ENCODE measurements around the gene BGN.

BGN gene

DNA sequence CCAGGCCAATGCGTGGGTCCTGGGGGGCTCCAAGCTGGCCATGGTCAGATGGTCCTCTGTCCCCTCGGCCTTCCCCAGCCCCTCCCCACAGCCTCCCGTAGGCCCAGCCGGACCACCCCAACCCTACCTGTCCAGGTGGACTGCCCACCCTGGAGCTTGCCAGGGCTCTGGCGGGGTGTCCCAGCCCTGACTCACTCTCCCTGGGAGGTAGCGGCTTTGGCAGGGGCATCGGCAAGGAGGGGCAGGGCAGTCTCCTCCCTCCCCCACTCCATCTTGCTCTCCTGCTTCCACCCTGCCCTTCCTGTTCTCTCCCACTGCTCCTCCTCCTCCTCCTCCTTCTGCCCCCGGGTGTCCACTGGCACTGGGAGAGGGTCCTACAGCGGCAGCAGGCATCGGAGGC lies 7.4 kb downstream of the BGN start:
- in situ Hi-C loops (cut with MboI; ENCODE audit: low sequenced_read_pairs), result no loop called here

DNA sequence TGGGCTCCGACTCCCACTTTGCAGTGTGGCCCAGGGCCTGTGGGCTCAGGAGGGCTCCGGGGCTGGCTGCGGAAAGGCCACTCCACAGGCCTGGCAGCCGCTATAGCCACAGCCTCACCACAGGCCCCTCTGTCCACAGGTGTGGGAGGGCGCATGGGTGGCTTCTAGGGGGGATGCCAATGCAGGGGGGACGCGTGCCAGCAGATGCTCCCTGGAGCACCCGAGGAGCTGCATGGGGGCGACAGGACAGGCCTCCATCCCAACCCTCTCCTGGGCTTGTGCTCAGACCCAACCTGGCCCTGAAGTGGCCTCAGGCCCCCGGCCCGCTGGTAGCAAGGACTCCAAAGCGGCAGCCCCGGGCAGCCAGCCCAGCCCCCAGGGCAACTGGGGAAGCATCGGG lies 8.0 kb downstream of the BGN start:
- in situ Hi-C loops (cut with MboI; ENCODE audit: low sequenced_read_pairs), result no loop called here

DNA sequence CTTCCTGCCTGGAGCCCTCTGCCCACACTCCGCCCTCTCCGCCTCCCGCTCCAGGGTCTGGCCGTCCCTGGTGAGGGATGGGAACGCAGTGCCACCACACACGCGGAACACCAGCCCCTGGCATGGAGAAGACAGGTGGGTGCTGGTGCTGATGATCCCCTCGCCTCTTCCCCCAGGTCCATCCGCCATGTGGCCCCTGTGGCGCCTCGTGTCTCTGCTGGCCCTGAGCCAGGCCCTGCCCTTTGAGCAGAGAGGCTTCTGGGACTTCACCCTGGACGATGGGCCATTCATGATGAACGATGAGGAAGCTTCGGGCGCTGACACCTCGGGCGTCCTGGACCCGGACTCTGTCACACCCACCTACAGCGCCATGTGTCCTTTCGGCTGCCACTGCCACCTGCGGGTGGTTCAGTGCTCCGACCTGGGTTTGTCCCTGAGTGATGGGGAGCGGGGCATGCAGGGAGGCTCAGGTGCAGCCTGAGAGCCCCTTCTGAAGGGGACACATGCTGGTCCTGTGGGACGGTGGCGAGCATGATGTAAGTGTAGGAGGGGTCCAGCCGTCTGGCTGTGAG lies 9.8 kb downstream of the BGN start:
- in situ Hi-C loops (cut with MboI; ENCODE audit: low sequenced_read_pairs), result no loop called here

DNA sequence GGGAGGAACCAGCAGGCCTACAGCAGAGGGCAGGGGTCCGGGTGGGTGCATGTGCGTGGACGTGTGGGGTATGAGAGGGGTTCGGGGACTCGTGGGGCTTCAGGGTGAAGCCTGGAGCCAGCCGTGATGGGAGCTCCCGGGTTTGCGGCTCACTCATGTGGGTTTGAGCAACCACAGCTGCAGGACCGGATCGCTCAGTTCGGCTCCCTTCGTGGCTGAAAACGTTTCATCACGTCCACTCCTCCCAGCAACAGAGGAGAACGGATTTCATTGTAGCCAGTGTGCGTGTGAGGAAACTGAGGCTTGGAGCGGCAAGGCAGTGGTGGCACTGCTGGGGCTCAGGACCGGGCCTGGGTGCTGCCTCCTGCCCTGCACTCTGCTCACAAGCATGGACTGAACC lies 10.6 kb downstream of the BGN start:
- in situ Hi-C loops (cut with MboI; ENCODE audit: low sequenced_read_pairs), result no loop called here

DNA sequence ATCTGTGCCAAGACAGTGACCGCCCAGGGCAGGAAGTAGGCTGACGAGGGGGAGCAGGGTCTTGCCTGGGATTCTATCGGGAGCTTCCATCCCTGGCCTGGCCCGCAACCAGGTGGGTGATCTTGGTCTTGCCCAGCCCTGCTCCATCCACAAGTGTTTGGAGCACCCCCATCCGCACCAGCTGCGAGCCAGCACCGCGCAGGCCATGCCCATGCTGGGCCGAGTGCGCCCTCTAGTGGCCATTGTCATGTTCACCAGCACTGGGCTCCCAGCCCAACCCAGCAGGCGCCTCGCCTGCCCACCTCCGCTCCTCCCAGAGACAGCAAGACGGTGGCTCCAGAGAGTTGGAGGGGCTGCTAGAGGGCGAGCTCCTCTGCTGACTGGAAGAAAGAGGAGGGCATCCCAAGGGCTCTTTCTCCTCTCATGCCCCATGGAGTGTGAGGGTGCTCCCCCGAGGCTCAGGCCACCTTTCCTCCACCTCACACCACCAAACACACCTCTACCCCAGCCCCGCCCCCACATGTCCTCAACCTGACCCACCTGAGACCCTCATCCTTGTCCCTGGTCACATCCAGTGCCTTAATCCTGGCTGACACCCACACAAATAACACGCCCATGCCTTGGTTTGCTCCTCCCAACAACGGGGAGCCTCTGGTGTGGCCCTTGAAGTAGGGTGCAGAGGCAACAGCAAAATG lies 12.9 kb downstream of the BGN start:
- in situ Hi-C loops (cut with MboI; ENCODE audit: low sequenced_read_pairs), result no loop called here

DNA sequence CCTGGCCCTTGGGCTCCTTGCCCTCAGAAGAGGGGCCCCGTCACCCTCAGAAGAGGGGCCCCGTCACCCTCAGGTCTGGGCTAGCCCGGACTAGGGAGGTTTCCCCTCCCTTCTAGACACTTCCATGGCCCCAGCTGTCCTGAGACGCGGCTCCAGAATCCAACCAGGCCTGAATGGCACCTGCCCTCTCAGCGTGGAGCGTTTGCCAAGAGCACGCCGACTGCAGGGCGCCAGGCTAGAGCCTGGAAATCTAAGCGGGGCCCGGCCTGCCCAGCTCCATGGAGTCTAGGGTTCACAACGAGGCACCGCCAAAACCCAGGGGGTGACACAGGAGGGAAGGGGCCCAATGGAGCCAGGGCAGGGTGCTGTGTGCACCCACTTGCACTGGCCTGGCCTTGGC lies 14.8 kb downstream of the BGN start:
- in situ Hi-C loops (cut with MboI; ENCODE audit: low sequenced_read_pairs), result no loop called here

DNA sequence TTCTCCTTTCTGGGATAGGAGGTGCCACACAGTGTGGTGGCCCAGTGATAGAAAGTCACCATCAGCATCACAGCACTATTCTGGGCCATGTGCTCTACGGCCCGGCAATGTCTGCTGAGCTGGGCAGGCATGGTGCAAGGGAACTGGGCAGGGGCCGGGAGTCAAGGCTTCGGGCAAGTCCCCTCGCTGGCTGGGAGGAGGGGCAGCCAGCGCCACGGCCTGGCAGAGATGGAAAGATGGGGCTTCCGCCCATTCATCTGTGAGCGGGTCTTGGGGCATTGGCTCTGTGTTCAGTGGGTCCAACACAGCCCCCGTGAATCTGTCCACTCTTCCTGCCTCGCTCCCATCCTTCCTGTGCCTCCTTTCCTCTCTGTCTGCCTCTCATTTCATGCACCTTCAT lies 15.6 kb downstream of the BGN start:
- in situ Hi-C loops (cut with MboI; ENCODE audit: low sequenced_read_pairs), result no loop called here

DNA sequence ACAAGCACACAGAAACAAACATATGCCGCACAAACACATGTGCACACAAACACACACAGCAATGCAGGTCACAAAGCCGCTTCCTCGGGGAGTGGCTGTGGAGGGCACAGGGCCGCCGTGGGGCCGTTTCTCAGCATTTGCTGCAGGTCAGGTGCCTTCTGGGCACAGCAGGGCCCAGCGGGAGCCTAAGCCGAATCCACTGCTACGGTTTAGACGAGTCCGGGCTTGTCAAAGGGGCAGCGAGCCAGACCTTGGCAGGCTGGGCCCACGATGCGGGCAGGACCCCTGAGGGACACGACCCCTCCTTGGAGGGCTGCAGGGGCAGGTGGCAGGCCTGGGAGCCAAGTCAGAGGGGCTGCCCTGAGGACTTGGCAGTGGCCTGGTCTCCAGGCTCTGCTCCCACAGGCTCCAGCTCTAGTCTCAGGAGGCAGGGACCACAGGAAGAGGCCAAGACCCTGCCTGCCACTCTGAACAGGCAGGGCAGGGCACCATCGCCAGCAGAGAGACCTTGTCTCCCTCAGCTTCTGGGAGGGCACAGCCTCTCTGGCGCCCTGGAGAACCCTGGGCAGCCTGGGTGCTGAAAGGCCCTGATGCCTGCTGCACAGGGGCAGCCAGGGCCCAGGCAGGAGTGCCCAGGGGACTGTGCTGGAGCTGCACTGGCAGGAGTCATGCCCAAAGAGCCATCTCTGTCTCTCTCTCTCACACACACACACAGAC lies 17.2 kb downstream of the BGN start:
- in situ Hi-C loops (cut with MboI; ENCODE audit: low sequenced_read_pairs), result no loop called here

DNA sequence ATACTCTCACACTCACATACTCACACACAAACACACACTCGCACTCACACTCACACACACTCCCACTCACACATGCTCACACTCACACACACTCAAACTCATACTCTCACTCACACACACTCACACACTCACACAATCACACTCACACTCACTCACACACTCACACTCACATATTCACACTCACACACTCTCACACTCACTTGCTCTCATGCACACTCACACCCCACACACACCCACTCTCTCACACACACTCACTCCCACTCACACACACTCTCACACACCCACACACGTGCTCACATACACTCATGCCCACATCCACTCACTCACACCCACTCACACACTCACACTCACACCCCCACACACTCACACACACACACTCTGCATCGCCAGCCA lies 17.7 kb downstream of the BGN start:
- in situ Hi-C loops (cut with MboI; ENCODE audit: low sequenced_read_pairs), result no loop called here

DNA sequence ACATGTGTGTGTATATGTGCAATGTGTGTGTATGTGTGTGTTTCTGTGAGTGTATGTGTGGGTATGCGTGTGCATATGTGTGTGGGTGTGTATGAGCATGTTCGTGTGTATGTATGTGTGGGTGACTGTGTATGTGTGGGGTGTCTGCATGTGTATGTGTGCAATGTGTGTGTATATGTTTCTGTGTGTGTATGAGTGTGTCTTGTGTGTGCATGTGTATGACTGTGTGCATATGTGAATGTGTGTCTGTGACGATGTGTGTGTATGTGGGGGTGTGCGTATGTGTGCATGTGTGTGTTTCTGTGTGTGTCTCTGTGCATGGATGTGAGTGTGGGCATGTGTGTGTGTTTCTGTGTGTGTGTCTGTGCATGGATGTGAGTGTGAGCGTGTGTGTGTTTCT lies 18.5 kb downstream of the BGN start:
- in situ Hi-C loops (cut with MboI; ENCODE audit: low sequenced_read_pairs), result no loop called here

DNA sequence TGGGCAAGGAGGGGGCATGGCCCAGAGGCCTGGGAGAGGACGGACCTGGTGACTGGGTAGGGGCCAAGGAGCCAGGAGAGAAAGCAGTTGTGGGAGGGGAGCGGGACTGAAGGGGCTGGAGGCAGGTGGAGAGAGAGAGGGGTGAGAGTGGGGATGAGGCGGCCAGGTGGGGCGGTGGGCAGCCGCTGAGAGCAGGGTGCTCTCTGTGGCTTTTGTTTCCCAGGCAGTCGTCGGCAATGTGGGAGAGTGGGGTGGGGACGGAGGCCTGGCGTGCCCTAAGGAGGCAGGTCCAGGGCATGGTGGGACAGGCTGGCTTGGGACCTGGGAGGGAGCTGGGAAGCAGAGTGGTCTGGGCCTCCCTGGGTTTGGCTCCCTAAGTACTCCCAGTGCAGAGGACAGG lies 19.5 kb downstream of the BGN start:
- in situ Hi-C loops (cut with MboI; ENCODE audit: low sequenced_read_pairs), result no loop called here

DNA sequence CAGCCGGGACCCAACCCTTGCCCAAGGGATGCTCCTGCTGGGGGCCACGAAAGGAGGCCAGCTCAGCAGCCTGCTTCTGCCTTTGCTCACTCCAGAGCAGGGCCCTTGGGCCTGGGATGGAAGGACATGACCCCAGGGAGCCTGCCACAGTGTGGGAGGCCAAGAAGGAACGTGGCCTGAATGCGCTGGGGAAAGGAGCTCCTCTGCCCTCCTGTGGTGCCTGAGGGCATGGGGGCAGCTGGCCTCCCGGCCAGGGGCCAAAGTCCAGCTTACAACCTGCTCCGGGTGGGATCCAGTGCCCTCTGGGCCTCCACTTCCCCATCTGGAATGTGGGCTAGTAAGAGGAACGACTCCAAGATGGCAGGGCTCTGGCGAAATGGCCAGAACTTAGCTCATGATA lies 20.7 kb downstream of the BGN start:
- in situ Hi-C loops (cut with MboI; ENCODE audit: low sequenced_read_pairs), result no loop called here

DNA sequence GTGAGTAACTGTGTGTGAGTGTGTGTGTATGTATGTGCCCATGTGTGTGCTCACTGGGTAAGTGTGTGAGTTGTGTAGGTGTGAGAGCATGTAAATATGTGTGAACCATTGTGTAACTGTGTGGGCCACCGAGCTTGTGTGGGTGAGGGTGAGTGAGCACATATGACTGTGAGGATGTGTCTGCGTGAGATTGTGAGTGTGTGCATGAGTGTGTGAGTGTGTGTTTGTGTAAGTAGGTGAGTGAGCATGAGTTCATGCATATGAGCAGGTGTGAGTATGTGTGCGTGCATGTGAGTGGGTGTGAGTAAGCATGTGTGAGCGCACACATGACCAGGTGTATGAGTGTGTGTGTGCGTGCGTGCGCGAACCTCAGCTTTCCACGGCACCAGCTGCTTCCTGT lies 21.3 kb downstream of the BGN start:
- in situ Hi-C loops (cut with MboI; ENCODE audit: low sequenced_read_pairs), result no loop called here

DNA sequence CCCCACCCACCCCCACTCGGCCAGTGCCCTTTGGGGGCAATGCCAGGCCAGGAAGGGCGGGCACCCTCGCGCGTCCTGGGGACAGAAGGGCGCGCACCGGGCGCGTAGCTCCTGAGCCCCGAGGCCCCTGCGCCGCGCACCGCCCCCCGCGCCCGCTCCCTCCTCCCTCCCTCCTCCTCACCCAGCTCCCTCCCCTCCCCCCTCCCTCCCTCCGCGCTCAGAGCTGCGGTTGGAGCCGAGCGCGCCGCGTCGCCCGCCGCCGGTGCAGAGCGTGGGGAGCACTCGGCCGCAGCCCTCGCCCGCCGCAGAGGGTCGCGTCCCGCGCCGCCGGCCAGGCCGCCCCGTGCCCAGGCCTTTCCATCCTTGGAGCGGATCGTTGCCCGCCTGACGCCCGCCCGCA lies 22.6 kb downstream of the BGN start, which contains the start of gene ATP2B3:
ATP2B3 (plus strand) TSS at position 220 of the 400 bp plus-strand sequence. CDS start 18,606 bp downstream, outside the sequence.
- in situ Hi-C loops (cut with MboI; ENCODE audit: low sequenced_read_pairs), result no loop called here

DNA sequence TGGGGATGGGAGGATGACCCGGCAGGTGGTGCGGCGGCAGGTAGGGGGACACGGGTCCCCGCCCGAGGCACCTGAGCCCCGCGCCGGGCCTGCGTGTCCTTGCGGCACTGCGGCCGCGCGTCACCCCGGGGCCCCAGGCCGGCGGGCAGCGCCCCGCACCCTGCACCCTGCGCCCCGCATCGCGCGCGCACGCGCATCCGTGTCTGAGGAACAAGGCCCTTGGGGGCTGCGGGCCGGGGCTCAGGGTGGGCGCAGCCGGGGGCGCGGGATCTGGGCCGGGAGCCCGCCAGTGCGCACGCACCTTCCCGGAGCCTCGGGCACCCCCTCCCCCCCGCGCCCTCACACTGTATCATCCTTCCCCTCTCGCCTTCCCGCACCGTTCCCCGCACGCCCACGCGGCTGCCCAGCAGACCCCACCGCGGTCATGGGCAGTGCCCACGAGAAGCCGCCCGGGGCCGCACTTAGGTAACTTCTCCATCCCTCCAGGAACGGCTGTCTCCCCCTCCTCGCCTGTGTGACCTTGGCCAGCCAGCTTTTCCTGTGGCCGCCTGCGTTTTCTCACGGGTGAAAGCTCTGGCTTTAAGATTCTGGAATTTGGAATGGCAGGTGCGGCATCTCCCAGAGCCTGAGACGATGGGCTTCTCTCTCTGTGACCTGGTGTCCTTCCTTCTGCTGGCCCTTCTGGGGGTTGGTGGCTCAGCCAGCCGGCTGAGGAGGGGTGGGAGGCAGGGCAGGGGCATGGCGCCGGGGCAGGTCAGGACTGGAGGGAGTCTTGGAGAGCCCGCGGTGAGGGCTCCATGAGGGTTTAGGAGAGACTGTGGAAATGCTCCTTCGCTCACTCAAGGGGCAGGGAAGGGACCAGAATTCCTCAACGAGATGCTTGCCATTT lies 23.4 kb downstream of the BGN start:
- in situ Hi-C loops (cut with MboI; ENCODE audit: low sequenced_read_pairs), result no loop called here

DNA sequence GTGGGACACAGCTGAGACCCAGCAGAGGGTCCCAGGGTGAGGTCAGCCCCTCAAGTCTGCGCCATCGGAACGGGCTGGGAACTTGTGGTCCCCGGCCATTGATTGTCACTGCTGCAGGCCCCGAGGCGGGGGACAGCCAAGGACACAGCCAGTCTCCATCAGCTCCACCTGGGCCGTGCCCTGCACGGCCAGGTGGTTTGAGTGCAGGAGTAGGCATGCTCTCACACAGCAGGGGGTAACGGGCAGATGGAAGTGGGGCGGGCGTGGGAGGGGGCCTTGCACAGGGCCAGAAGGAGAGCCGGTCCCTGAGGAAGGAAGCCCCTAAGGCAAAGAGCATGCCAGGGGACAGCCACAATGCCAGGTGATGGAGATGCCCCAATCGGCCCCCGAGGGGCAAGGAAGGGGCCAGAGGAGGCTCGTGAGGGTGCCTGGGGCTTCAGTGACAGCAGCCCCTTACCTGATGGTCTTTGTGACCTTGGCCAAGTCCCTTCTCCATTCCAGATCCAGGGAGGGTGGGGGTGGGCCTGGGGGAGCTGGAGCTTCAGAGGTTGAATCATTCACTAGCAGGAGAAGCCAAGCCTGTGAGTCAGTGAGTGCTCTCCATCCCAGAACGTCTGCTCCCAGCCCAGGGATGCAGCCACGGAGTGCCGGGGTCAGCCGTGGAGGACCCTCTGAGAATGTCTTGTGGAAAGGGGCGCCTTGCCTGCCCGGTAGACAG lies 24.9 kb downstream of the BGN start:
- in situ Hi-C loops (cut with MboI; ENCODE audit: low sequenced_read_pairs), result no loop called here

DNA sequence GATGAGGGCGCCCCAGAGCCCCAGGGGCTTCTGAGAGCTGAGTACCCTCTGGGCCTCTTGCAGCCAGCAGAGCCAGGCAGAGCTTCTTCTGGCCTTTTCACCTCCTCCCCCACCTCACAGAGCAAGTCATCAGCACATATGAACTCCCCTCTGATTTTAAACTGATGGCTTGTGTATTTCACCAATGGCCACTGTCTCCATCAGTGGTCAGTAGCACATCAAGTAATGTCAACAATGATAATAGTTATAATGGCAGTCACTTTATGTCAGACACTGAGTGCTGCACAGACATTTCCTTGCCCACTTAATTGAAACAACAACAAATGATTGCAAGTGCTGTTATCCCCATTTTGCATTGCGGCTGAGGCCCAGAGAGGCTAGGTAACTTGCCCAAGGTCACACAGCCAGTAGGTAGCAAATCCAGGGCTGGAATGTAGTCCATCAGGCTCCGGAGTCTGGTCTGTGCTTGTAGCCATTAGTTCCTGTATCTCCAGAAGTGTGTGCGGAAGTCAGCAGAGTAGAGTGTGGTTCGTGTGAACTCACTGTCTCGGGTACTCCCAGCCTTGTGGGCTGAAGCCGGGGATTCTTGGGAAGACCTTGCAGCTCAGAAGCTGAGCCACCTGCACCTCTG lies 25.6 kb downstream of the BGN start:
- in situ Hi-C loops (cut with MboI; ENCODE audit: low sequenced_read_pairs), result no loop called here

DNA sequence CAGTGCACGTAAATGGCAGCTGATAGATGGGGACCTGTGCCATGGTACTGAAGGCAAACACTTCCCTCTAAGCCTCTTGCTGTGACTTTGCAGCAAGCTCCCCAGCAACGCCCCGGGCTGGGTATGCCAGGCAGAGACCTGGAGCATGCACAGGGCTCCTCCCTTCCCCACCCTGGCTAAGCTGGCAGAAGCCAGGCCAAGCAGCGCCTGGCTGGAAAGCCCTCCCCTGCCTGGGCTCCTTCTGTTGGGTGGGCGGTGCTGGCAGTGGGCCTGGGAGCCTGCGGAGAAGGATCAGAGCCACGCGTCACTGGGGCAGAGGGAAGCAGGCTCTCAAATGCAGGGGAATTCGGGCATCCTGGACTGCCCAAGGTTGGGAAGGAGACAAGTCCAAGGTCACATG lies 26.3 kb downstream of the BGN start:
- in situ Hi-C loops (cut with MboI; ENCODE audit: low sequenced_read_pairs), result no loop called here

DNA sequence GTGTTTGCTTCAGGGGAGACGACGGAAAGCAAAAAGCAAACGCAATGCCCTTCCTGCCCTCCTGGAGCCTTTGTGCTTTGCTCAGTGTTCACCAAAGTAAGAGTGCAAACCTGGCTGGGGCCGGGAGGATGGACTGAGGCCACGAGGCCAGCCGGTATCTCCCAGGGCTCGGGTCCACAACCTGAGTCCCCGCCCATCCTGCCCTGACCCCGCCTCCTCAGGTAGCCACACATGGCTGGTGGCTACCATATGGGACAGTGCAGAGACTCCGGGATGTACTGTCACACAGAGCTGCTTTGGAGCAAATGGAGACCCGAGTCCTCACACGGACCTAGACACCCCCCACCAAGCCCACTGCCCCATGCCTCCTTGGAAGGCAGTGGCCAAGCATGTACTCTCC lies 27.5 kb downstream of the BGN start:
- in situ Hi-C loops (cut with MboI; ENCODE audit: low sequenced_read_pairs), result no loop called here

DNA sequence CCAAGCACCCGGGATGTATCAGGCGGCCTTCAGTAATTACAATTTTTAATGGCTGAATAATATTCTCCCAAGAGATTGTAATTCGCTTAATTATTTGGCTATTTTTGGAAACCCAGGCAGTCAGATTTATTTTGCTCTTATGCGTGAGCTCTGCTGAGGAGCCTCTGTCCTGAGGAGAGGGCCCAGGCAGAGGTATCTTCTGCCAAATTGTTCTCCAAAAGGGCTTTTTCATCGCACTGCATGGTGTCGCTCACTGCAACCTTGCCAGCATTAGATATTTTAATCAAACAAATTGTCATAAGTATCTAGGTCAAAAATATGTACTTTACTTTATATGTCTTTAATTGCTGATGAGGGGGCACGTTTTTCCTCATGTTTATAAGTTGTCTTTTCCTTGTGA lies 28.5 kb downstream of the BGN start:
- in situ Hi-C loops (cut with MboI; ENCODE audit: low sequenced_read_pairs), result no loop called here
